SK-N-SH treated with all-trans-retinoic acid at 6 μM for 48 hours (cell line): ENCODE measurements around the gene SH3RF1.

Source experiments
- ATAC-seq: fragments of 200-7000 bp; cut with Tn5 transposase; 3 replicates; pipeline ENCODE4 v1.9.1; 2020; ENCODE audit warnings: mild to moderate bottlenecking, moderate library complexity
- ARNTL ChIP-seq: fragments of 450-650 bp; formaldehyde crosslinking; IDR thresholded peaks from 2 replicates; pipeline ENCODE4 v1.5.0; 2020; ENCODE audit warnings: low read depth, mild to moderate bottlenecking, moderate library complexity, borderline replicate concordance
- BACH2 ChIP-seq: fragments of 250-450 bp; sonication (Bioruptor Pico); IDR thresholded peaks from 2 replicates; pipeline ENCODE4 v1.9.0; 2021; ENCODE audit warnings: mild to moderate bottlenecking, borderline replicate concordance
- CSDC2 ChIP-seq: fragments of 250-450 bp; sonication (Bioruptor Pico); IDR thresholded peaks from 2 replicates; pipeline ENCODE4 v1.5.0; 2020; ENCODE audit warnings: mild to moderate bottlenecking, moderate library complexity
- CSRNP3 ChIP-seq: fragments of 250-450 bp; sonication (Bioruptor Pico); IDR thresholded peaks from 2 replicates; pipeline ENCODE4 v1.5.1; 2021; ENCODE audit warnings: mild to moderate bottlenecking, moderate library complexity
- ESRRG ChIP-seq: fragments of 250-450 bp; sonication (Bioruptor Pico); IDR thresholded peaks from 2 replicates; pipeline ENCODE4 v1.6.1; 2021; ENCODE audit warnings: mild to moderate bottlenecking
- GLIS3 ChIP-seq: fragments of 250-450 bp; sonication (Bioruptor Pico); IDR thresholded peaks from 2 replicates; pipeline ENCODE4 v1.5.0; 2020; ENCODE audit warnings: mild to moderate bottlenecking, moderate library complexity
- ISL1 ChIP-seq: fragments of 250-450 bp; sonication (Bioruptor Pico); IDR thresholded peaks from 2 replicates; pipeline ENCODE4 v2.1.2; 2022; ENCODE audit warnings: mild to moderate bottlenecking, moderate library complexity
- OSR1 ChIP-seq: fragments of 250-450 bp; sonication (Bioruptor Pico); IDR thresholded peaks from 2 replicates; pipeline ENCODE4 v1.8.0; 2022; ENCODE audit warnings: moderate library complexity, mild to moderate bottlenecking, inconsistent platforms
- PATZ1 ChIP-seq: fragments of 250-450 bp; sonication (Bioruptor Pico); IDR thresholded peaks from 2 replicates; pipeline ENCODE4 v1.8.0; 2020; ENCODE audit warnings: mild to moderate bottlenecking, moderate library complexity, borderline replicate concordance
- POU6F1 ChIP-seq: fragments of 250-450 bp; sonication (Bioruptor Pico); IDR thresholded peaks from 2 replicates; pipeline ENCODE4 v1.8.0; 2021; ENCODE audit warnings: low read depth, mild to moderate bottlenecking, moderate library complexity, borderline replicate concordance
- PPARA ChIP-seq: fragments of 250-450 bp; sonication (Bioruptor Pico); IDR thresholded peaks from 2 replicates; pipeline ENCODE4 v1.5.0; 2020; ENCODE audit warnings: mild to moderate bottlenecking, borderline replicate concordance
- RARB ChIP-seq: fragments of 250-450 bp; sonication (Bioruptor Pico); IDR thresholded peaks from 2 replicates; pipeline ENCODE4 v1.8.0; 2021; ENCODE audit warnings: mild to moderate bottlenecking, moderate library complexity
- SNAI2 ChIP-seq: fragments of 250-450 bp; sonication (Bioruptor Pico); IDR thresholded peaks from 2 replicates; pipeline ENCODE4 v1.5.0; 2020; ENCODE audit warnings: mild to moderate bottlenecking, moderate library complexity
- TCF4 ChIP-seq: fragments of 250-450 bp; sonication (Bioruptor Pico); IDR thresholded peaks from 2 replicates; pipeline ENCODE4 v1.8.0; 2021; ENCODE audit warnings: mild to moderate bottlenecking, moderate library complexity, borderline replicate concordance
- TOX ChIP-seq: fragments of 250-450 bp; sonication (Bioruptor Pico); IDR thresholded peaks from 2 replicates; pipeline ENCODE4 v1.8.0; 2021; ENCODE audit warnings: mild to moderate bottlenecking, moderate library complexity, borderline replicate concordance
- ZC3H10 ChIP-seq: fragments of 250-450 bp; sonication (Bioruptor Pico); IDR thresholded peaks from 2 replicates; pipeline ENCODE4 v1.5.1; 2021; ENCODE audit warnings: mild to moderate bottlenecking, moderate library complexity
- ZFP3 ChIP-seq: fragments of 250-450 bp; sonication (Bioruptor Pico); IDR thresholded peaks from 2 replicates; pipeline ENCODE4 v1.5.0; 2020; ENCODE audit warnings: mild to moderate bottlenecking, moderate library complexity
- ZFP30 ChIP-seq: fragments of 450-650 bp; formaldehyde crosslinking; IDR thresholded peaks from 2 replicates; pipeline ENCODE4 v1.5.0; 2022; ENCODE audit warnings: mild to moderate bottlenecking, moderate library complexity
- ZNF565 ChIP-seq: fragments of 450-650 bp; formaldehyde crosslinking; conservative IDR thresholded peaks from 2 replicates; pipeline ENCODE4 v1.5.0; 2020; ENCODE audit warnings: low read depth, mild to moderate bottlenecking, moderate library complexity
- ZNF70 ChIP-seq: fragments of 450-650 bp; formaldehyde crosslinking; IDR thresholded peaks from 2 replicates; pipeline ENCODE4 v1.5.0; 2020; ENCODE audit warnings: mild to moderate bottlenecking, moderate library complexity
- ZNF8 ChIP-seq: fragments of 450-650 bp; formaldehyde crosslinking; IDR thresholded peaks from 2 replicates; pipeline ENCODE4 v1.5.0; 2020; ENCODE audit warnings: mild to moderate bottlenecking, moderate library complexity

The SH3RF1 gene

GRCh38 chr4:169163947-169164668 is 106.6 kb downstream of the SH3RF1 start:
- TF ChIP-seq GLIS3 (no peak), ZFP30 (CRISPR knock-in tag) (no peak), SNAI2 (CRISPR knock-in tag) (no peak), ZFP3 (CRISPR knock-in tag) (no peak), ZC3H10 (no peak), ARNTL (CRISPR knock-in tag) (no peak), CSDC2 (no peak), TOX (CRISPR knock-in tag) (no peak), ESRRG (CRISPR knock-in tag) (no peak), ISL1 (CRISPR knock-in tag) (no peak), PPARA (CRISPR knock-in tag) (no peak), PATZ1 (CRISPR knock-in tag) (no peak)
- ATAC-seq, result no peak

GRCh38 chr4:169163495-169163894 is 107.3 kb downstream of the SH3RF1 start:
- ATAC-seq, result no peak
- TF ChIP-seq PPARA (CRISPR knock-in tag), result no peak
- no peak for TF ChIP-seq PATZ1 (CRISPR knock-in tag)
- TF ChIP-seq ARNTL (CRISPR knock-in tag), result no peak
- no peak for TF ChIP-seq RARB
- no peak for TF ChIP-seq ZC3H10
- no peak for TF ChIP-seq GLIS3
- TF ChIP-seq, all 23 proteins: peak for 0

- TF ChIP-seq PATZ1 (CRISPR knock-in tag), result no peak
- peak; percentile 25; the same call in 2 of the 3 replicates for ATAC-seq
These were observed 109.9 kb downstream of the SH3RF1 start for GRCh38 chr4:169160825-169161224.

- peak; percentile 73 for ATAC-seq
- TF ChIP-seq BACH2 (CRISPR knock-in tag) (no peak), ISL1 (CRISPR knock-in tag) (peak; percentile 94)
These were observed 111.1 kb downstream of the SH3RF1 start for GRCh38 chr4:169159624-169160171.

- ATAC-seq, result no peak
- TF ChIP-seq ZFP30 (CRISPR knock-in tag), result no peak
- TF ChIP-seq ZFP3 (CRISPR knock-in tag), result no peak
- no peak for TF ChIP-seq ZNF565 (CRISPR knock-in tag)
- no peak for TF ChIP-seq SNAI2 (CRISPR knock-in tag)
- TF ChIP-seq PPARA (CRISPR knock-in tag), result no peak
- no peak for TF ChIP-seq ESRRG (CRISPR knock-in tag)
- TF ChIP-seq BACH2 (CRISPR knock-in tag), result no peak
- TF ChIP-seq CSRNP3 (CRISPR knock-in tag), result no peak
- TF ChIP-seq ZNF70 (CRISPR knock-in tag), result no peak
- TF ChIP-seq CSDC2, result no peak
- TF ChIP-seq OSR1 (CRISPR knock-in tag), result no peak
- no peak for TF ChIP-seq POU6F1 (CRISPR knock-in tag)
- no peak for TF ChIP-seq RARB
- no peak for TF ChIP-seq ARNTL (CRISPR knock-in tag)
- TF ChIP-seq GLIS3, result no peak
- TF ChIP-seq TOX (CRISPR knock-in tag), result no peak
- TF ChIP-seq TCF4 (CRISPR knock-in tag), result no peak
- no peak for TF ChIP-seq ZNF8 (CRISPR knock-in tag)
- TF ChIP-seq PATZ1 (CRISPR knock-in tag), result no peak
- TF ChIP-seq ZC3H10, result no peak
These were observed 111.9 kb downstream of the SH3RF1 start for GRCh38 chr4:169158861-169159260.
